WTC11 (cell line): ENCODE results near the gene PHPT1. TPM values are rescaled to one million over a fixed set of nuclear protein-coding genes. Genes with fewer than 3 reads are reported as not detected.

ENCODE experiments used
- ATAC-seq: fragments of 200-7000 bp; cut with Tn5 transposase; 2 replicates; pipeline ENCODE4 v1.10.0; 2021; ENCODE audit warnings: mild to moderate bottlenecking, moderate library complexity
- CTCF ChIA-PET: fragments of 300-600 bp; sonication (Branson Sonifier 250); formaldehyde crosslinking; loops from one replicate; lab custom pipeline; 2021; ENCODE audit warnings: antibody characterized with exemption; lab: Charles Lee
- POLR2A ChIA-PET: fragments of 350-600 bp; sonication (Branson Sonifier 250); formaldehyde crosslinking; loops from one replicate; lab custom pipeline; 2021; ENCODE audit warnings: antibody characterized with exemption; lab: Charles Lee
- DNase-seq: peaks from one replicate; pipeline ENCODE4 v3.0.0; 2021; ENCODE audit warnings: low spot score
- H3K27ac Mint-ChIP-seq: 2 replicates; pipeline ENCODE4 v1.8.0; 2021; ENCODE audit warnings: mixed read lengths
- H3K27me3 Mint-ChIP-seq: 2 replicates; pipeline ENCODE4 v1.8.0; 2021; ENCODE audit warnings: low read depth, mild to moderate bottlenecking, moderate library complexity, mixed read lengths
- H3K36me3 Mint-ChIP-seq: 2 replicates; pipeline ENCODE4 v1.8.0; 2021; ENCODE audit warnings: mixed read lengths
- H3K4me1 Mint-ChIP-seq: 2 replicates; pipeline ENCODE4 v1.8.0; 2022; ENCODE audit warnings: mixed read lengths
- H3K4me3 Mint-ChIP-seq: 2 replicates; pipeline ENCODE4 v1.8.0; 2021; ENCODE audit warnings: mild to moderate bottlenecking, moderate library complexity, mixed read lengths
- H3K9me3 Mint-ChIP-seq: 2 replicates; pipeline ENCODE4 v1.8.0; 2021; ENCODE audit warnings: mixed read lengths
- ATF2 ChIP-seq: sonication (generic); formaldehyde crosslinking; IDR thresholded peaks from 2 replicates; pipeline ENCODE4 v1.8.1; 2022; ENCODE audit warnings: low read depth, missing genetic modification reagents, borderline replicate concordance
- ATF3 ChIP-seq: sonication (generic); formaldehyde crosslinking; conservative IDR thresholded peaks from 2 replicates; pipeline ENCODE4 v1.8.1; 2022; ENCODE audit warnings: mild to moderate bottlenecking, missing genetic modification reagents
- ATF6 ChIP-seq: sonication (generic); formaldehyde crosslinking; IDR thresholded peaks from 2 replicates; pipeline ENCODE4 v1.8.1; 2023; ENCODE audit warnings: mild to moderate bottlenecking, missing genetic modification reagents
- CREM ChIP-seq: sonication (generic); formaldehyde crosslinking; IDR thresholded peaks from 2 replicates; pipeline ENCODE4 v1.8.1; 2022; ENCODE audit warnings: mild to moderate bottlenecking, missing genetic modification reagents, moderate library complexity
- CTCF ChIP-seq: fragments of 200-600 bp; IDR thresholded peaks from 2 replicates; pipeline ENCODE4 v1.8.0; 2022; ENCODE audit warnings: antibody characterized with exemption
- GRHL2 ChIP-seq: fragments of 250-450 bp; sonication (Bioruptor Pico); IDR thresholded peaks from 2 replicates; pipeline ENCODE4 v1.8.0; 2022; ENCODE audit warnings: mild to moderate bottlenecking, moderate library complexity; ENCODE audit not compliant: insufficient replicate concordance, severe bottlenecking
- IRF2 ChIP-seq: sonication (generic); formaldehyde crosslinking; IDR thresholded peaks from 2 replicates; pipeline ENCODE4 v1.8.0; 2022; ENCODE audit warnings: low read depth, missing genetic modification reagents, borderline replicate concordance
- JAZF1 ChIP-seq: fragments of 250-450 bp; sonication (Bioruptor Pico); IDR thresholded peaks from 2 replicates; pipeline ENCODE4 v1.9.0; 2021; ENCODE audit warnings: moderate library complexity, mild to moderate bottlenecking, inconsistent platforms
- RORB ChIP-seq: fragments of 250-450 bp; sonication (Bioruptor Pico); IDR thresholded peaks from 2 replicates; pipeline ENCODE4 v1.9.0; 2021; ENCODE audit warnings: mild to moderate bottlenecking
- SOX15 ChIP-seq: fragments of 250-450 bp; sonication (Bioruptor Pico); IDR thresholded peaks from 2 replicates; pipeline ENCODE4 v1.9.0; 2021; ENCODE audit warnings: mild to moderate bottlenecking
- TCF7 ChIP-seq: sonication (generic); formaldehyde crosslinking; IDR thresholded peaks from 2 replicates; pipeline ENCODE4 v1.8.0; 2022; ENCODE audit warnings: mild to moderate bottlenecking, low read depth, missing genetic modification reagents, moderate library complexity
- TP53 ChIP-seq: sonication (generic); formaldehyde crosslinking; IDR thresholded peaks from 2 replicates; pipeline ENCODE4 v1.8.1; 2023; ENCODE audit warnings: mild to moderate bottlenecking, missing genetic modification reagents
- USF1 ChIP-seq: sonication (generic); formaldehyde crosslinking; IDR thresholded peaks from 2 replicates; pipeline ENCODE4 v1.8.0; 2022; ENCODE audit warnings: mild to moderate bottlenecking, missing genetic modification reagents
- ZBTB43 ChIP-seq: sonication (generic); formaldehyde crosslinking; IDR thresholded peaks from 2 replicates; pipeline ENCODE4 v1.8.1; 2023; ENCODE audit warnings: mild to moderate bottlenecking, missing genetic modification reagents
- ZNF232 ChIP-seq: sonication (generic); formaldehyde crosslinking; IDR thresholded peaks from 2 replicates; pipeline ENCODE4 v1.8.0; 2022; ENCODE audit warnings: mild to moderate bottlenecking, missing genetic modification reagents
- ZNF281 ChIP-seq: sonication (generic); formaldehyde crosslinking; IDR thresholded peaks from 2 replicates; pipeline ENCODE4 v1.8.0; 2023; ENCODE audit warnings: mild to moderate bottlenecking, missing genetic modification reagents
- ZNF396 ChIP-seq: fragments of 250-450 bp; sonication (Bioruptor Pico); IDR thresholded peaks from 2 replicates; pipeline ENCODE4 v1.8.0; 2021; ENCODE audit warnings: mild to moderate bottlenecking, moderate library complexity, borderline replicate concordance
- ZNF416 ChIP-seq: fragments of 250-450 bp; sonication (Bioruptor Pico); IDR thresholded peaks from 2 replicates; pipeline ENCODE4 v1.9.0; 2021; ENCODE audit warnings: mild to moderate bottlenecking, inconsistent platforms
- ZNF532 ChIP-seq: fragments of 250-450 bp; sonication (Bioruptor Pico); IDR thresholded peaks from 2 replicates; pipeline ENCODE4 v1.9.0; 2021; ENCODE audit warnings: mild to moderate bottlenecking, borderline replicate concordance
- ZSCAN18 ChIP-seq: fragments of 250-450 bp; sonication (Bioruptor Pico); IDR thresholded peaks from 2 replicates; pipeline ENCODE4 v2.1.2; 2022; ENCODE audit warnings: mild to moderate bottlenecking, moderate library complexity
- total RNA-seq: library from RNA; stranded (reverse); gene quantifications from 3 replicates; pipeline ENCODE4 v1.2.3, GENCODE V29; 2021

PHPT1 gene
- total RNA-seq, 1 experiment from 2014 or later: 138 TPM

GRCh38 chr9:136875155-136875554 lies 25.9 kb downstream of the PHPT1 start:
- POLR2A ChIA-PET: no interaction called here
- Mint-ChIP-seq H3K4me1 (no peaks in the 10 kb centered on the region), H3K27me3 (peaks cover 47% of the 10 kb centered on the region), H3K36me3 (peaks cover 14% of the 10 kb centered on the region), H3K9me3 (peaks cover 31% of the 10 kb centered on the region), H3K4me3 (no peak overlapping the region), H3K27ac (no peak overlapping the region)
- DNase-seq: no peak
- TF ChIP-seq ZSCAN18 (CRISPR knock-in tag): no peak
- TF ChIP-seq ZNF416 (CRISPR knock-in tag): no peak
- TF ChIP-seq ZNF281 (CRISPR knock-in tag): no peak
- no peak for TF ChIP-seq SOX15
- TF ChIP-seq CTCF: no peak
- TF ChIP-seq ATF2: no peak
- no peak for TF ChIP-seq ATF6 (CRISPR knock-in tag)
- no peak for TF ChIP-seq RORB (CRISPR knock-in tag)
- TF ChIP-seq ZNF396: no peak
- no peak for TF ChIP-seq JAZF1
- TF ChIP-seq IRF2 (CRISPR knock-in tag): no peak
- no peak for TF ChIP-seq ZBTB43
- no peak for TF ChIP-seq USF1
- no peak for TF ChIP-seq ZNF232 (CRISPR knock-in tag)
- no peak for TF ChIP-seq TP53
- TF ChIP-seq GRHL2: no peak
- no peak for TF ChIP-seq TCF7
- no peak for TF ChIP-seq ATF3 (CRISPR knock-in tag)
- TF ChIP-seq CREM: no peak
- no peak for TF ChIP-seq ZNF532 (CRISPR knock-in tag)
- CTCF ChIA-PET: interaction anchor here (0.7 kb wide), 1 partner anchor 100 kb away, joined by 3 read pairs; no protein-coding TSS in a partner anchor
- no peak for ATAC-seq
